ENCODE results near the gene SLC6A18.

The SLC6A18 gene

DNA sequence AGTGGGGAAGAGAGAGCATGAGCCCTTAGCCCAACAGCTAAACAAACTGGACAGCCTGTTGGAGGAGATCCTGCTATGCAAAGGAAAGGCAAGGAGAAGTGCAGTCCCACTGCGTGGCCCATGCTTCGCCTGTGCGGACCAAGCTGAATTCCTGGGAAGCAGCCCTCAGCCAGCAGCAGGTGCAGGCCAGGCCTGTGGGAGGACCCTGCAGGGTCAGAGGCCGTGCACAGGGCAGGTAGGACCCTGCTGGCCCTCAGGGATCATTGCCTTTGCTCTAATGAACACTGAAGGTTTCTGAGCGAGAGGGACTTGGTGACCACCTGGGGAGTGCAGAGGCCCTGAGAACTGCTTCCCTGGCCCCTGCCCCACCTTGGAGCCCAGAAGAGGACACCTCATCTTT is 29.7 kb upstream of the SLC6A18 start:
- DNase-seq (ENCODE audit: low spot score) = no peak
- TF ChIP-seq, protein P1, sequence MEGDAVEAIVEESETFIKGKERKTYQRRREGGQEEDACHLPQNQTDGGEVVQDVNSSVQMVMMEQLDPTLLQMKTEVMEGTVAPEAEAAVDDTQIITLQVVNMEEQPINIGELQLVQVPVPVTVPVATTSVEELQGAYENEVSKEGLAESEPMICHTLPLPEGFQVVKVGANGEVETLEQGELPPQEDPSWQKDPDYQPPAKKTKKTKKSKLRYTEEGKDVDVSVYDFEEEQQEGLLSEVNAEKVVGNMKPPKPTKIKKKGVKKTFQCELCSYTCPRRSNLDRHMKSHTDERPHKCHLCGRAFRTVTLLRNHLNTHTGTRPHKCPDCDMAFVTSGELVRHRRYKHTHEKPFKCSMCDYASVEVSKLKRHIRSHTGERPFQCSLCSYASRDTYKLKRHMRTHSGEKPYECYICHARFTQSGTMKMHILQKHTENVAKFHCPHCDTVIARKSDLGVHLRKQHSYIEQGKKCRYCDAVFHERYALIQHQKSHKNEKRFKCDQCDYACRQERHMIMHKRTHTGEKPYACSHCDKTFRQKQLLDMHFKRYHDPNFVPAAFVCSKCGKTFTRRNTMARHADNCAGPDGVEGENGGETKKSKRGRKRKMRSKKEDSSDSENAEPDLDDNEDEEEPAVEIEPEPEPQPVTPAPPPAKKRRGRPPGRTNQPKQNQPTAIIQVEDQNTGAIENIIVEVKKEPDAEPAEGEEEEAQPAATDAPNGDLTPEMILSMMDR (IDR thresholded peaks at IDR 0.05; ENCODE audit: extremely low read depth, missing control alignments) = no peak

DNA sequence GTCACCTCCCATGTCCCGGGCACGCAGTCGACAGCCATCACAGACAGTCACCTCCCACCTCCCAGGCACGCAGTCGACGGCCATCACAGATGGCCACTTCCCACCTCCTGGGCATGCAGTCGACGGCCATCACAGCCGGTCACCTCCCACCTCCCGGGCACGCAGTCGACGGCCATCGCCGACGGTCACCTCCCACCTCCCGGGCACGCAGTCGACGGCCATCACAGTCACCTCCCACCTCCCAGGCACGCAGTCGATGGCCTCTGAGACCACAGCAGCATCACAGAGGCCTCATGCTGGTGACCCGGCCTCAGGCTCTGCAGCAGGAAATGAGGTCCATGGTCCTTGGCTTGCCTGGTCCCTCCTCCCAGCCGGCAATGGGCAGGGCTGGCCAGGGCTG is 29.3 kb upstream of the SLC6A18 start:
- DNase-seq (ENCODE audit: low spot score) = no peak
- TF ChIP-seq, protein P1 (IDR thresholded peaks at IDR 0.05; ENCODE audit: extremely low read depth, missing control alignments) = no peak

DNA sequence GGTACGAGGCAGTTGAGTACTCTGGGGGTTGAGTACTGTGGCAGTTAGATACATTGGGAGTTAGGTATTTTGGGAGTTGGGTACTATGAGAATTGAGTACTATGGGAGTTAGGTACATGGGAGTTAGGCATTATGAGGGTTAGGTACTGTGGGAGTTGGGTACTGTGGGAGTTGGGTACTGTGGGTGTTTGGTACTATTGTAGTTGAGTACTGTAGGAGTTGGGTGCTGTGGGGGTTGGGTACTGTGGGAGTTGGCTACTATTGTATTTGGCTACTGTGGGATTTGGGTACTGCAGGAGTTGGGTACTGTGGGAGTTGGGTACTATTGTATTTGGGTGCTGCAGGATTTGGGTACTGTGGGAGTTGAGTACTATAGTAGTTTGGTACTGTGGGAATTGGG is 28.6 kb upstream of the SLC6A18 start:
- no peak for DNase-seq (ENCODE audit: low spot score)
- TF ChIP-seq, protein P1 (IDR thresholded peaks at IDR 0.05; ENCODE audit: extremely low read depth, missing control alignments) = no peak

DNA sequence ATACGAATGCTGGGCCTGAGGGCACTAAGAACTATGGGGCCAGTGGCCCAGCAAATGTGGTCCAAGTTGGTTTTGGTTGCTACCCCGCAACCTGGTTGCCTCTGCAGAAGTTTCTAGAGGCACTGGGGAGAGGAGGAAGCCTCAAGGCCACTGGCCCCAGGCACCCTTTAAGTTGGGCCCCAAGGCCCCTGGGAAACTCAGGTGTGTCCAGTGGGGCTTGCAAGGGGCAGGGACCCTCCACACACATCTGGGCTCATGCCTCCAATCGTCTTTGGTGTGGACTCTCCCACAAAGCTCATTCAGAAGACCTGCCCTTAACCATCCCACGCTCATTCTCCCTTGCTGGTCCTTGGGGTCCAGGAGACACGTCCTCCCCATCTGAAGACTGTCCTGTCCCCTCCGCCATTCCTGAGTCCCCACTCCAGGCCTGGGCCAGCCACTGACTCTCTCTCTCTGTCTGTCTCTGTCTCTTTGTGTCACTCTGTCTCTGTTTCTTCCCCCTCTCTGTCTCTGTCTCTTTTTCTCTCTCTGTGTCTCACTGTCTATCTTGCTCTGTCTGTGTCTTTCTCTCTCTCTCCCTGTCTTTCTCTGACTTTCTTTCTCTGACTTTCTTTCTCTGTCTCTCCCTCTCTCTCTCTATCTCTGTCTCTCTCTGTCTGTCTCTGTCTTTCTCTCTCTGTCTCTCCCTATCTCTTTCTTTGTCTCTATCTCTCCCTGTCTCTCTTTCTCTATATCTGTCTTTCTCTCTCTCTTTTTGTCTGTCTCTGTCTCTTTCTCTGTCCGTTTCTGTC is 27.1 kb upstream of the SLC6A18 start:
- TF ChIP-seq, protein P1 (IDR thresholded peaks at IDR 0.05; ENCODE audit: extremely low read depth, missing control alignments) = no peak
- DNase-seq (ENCODE audit: low spot score) = no peak

DNA sequence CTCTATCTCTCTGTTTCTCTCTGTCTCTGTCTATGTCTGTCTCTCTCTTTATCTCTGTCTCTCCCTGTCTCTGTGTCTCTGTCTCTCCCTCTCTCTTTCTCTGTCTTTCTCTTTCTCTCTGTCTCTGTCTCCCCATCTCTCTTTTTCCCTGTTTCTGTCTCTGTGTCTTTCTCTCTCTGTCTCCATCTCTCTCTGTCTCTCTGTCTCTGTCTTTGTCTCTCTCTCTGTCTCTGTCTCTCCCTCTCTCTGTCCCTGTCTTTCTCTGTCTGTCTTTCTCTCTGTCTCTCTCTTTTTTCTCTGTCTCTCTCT is 25.9 kb upstream of the SLC6A18 start:
- TF ChIP-seq, protein P1 (IDR thresholded peaks at IDR 0.05; ENCODE audit: extremely low read depth, missing control alignments) = no peak
- DNase-seq (ENCODE audit: low spot score) = no peak

DNA sequence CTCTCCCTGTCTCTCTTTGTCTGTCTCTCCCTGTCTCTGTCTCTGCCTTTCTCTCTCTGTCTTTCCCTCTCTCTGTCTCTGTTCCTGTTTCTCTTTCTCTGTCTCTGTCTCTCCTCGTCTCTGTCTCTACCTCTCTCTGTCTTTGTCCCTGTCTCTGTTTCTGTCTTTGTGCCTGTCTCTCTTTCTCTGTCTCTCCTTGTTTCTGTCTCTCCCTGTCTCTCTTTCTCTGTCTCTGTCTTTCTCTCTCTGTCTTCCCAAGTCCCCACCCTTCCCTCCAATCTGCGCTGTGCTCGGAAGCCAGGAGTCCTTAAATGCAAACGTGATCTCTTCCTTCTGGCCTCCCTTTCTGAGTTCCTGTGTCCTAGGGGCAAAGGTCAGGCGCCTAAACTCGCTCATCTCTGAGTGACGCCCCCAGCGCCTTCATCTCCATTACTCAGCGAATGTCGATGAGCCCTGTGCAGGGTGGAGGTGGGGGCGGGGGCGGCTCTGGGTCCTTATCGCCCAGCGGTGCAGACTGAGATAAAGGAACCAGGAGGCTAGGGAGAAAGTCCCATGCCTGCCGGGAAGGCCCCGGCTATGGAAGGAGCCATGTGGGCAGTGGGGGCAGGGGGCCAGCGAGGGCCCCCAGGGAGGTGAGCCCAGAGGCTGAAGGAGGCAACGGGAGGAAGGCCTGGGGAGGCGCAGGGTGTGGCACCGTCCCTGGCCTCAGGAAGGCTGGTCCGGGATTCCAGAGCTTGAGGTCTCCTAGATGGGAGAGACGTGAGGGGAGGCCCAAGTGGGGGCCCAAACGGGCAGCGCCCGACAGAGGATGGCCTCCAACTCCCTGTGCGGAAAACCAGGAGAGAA is 25.3 kb upstream of the SLC6A18 start:
- TF ChIP-seq, protein P1 (IDR thresholded peaks at IDR 0.05; ENCODE audit: extremely low read depth, missing control alignments) = no peak
- DNase-seq (ENCODE audit: low spot score) = no peak

All from GM20000 (cell line).